ENCODE measurements around the gene VTI1A.

DNA sequence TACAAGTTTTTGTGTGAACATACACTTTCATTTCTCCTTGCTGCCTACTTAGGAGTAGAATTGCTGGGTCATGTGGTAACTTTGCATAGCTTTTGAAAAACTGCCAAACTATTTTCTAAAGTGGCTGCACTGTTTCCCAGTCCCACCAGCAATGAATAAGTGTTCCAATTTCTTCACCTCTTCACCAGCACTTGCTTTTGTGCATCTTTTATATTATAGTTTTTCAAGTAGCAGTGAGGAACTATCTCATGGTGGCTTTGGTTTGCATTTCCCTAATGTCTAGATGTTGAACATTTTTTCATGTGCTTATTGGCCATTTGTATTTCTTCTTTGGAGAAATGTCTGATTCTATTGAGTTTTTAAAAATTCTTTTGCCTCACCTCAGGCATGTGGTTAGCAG lies 273.2 kb downstream of the VTI1A start:
- TF ChIP-seq EZH2phosphoT487 (IDR thresholded peaks at IDR 0.05; ENCODE audit: borderline replicate concordance, low read depth) (no peak), RCOR1 (IDR thresholded peaks at IDR 0.05; ENCODE audit: low read length) (no peak), EP300 (IDR thresholded peaks at IDR 0.05; ENCODE audit: borderline replicate concordance in 1 of 2, low read depth in 1 of 2, low read length in 1 of 2) (no peak), CTCF (IDR thresholded peaks at IDR 0.05) (no peak), NRF1 (IDR thresholded peaks at IDR 0.05; ENCODE audit: low read depth, low read length) (no peak), MEF2A (IDR thresholded peaks at IDR 0.05; ENCODE audit: borderline replicate concordance, low read depth) (no peak), TEAD4 (IDR thresholded peaks at IDR 0.05; ENCODE audit: borderline replicate concordance, insufficient read depth) (no peak), POLR2AphosphoS5 (IDR thresholded peaks at IDR 0.05; ENCODE audit: low read depth, low read length) (no peak), RAD21 (IDR thresholded peaks at IDR 0.05; ENCODE audit: low read length) (no peak), GABPA (IDR thresholded peaks at IDR 0.05; ENCODE audit: low read depth) (no peak), GATA2 (CRISPR knock-in tag; IDR thresholded peaks at IDR 0.05) (no peak), TAF1 (IDR thresholded peaks at IDR 0.05; ENCODE audit: borderline replicate concordance, low read depth, low read length) (no peak)
- TF ChIP-seq, protein P1, sequence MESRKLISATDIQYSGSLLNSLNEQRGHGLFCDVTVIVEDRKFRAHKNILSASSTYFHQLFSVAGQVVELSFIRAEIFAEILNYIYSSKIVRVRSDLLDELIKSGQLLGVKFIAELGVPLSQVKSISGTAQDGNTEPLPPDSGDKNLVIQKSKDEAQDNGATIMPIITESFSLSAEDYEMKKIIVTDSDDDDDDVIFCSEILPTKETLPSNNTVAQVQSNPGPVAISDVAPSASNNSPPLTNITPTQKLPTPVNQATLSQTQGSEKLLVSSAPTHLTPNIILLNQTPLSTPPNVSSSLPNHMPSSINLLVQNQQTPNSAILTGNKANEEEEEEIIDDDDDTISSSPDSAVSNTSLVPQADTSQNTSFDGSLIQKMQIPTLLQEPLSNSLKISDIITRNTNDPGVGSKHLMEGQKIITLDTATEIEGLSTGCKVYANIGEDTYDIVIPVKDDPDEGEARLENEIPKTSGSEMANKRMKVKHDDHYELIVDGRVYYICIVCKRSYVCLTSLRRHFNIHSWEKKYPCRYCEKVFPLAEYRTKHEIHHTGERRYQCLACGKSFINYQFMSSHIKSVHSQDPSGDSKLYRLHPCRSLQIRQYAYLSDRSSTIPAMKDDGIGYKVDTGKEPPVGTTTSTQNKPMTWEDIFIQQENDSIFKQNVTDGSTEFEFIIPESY (IDR thresholded peaks at IDR 0.05; ENCODE audit: borderline replicate concordance, low read depth): no peak
